Psoas muscle (tissue), 8 donors: ENCODE measurements around the gene BAG5. TPM values are rescaled to one million over a fixed set of nuclear protein-coding genes. Genes with fewer than 3 reads are reported as not detected.
A peak's percentile ranks its signal among the peaks of the same experiment; 100 is the strongest.

Source experiments
- ATAC-seq, 4 donors: fragments of 200-7000 bp; cut with Tn5 transposase; one replicate each; pipeline ENCODE4 v1.9.1; 2020; ENCODE audit warnings: moderate library complexity in 3 of 4, mild to moderate bottlenecking in 2 of 4
- DNase-seq, 2 donors: peaks; one replicate each; pipeline ENCODE4 v3.0.0-alpha.2; 2020
- H3K27ac ChIP-seq: fragments of 200-600 bp; one replicate; pipeline ENCODE4 v1.8.0; 2022
- H3K27me3 ChIP-seq, 3 donors: fragments of 200-600 bp in 1 of 3; one replicate each; pipeline versions ENCODE4 v1.6.1 to v1.8.0; 2013 to 2022; ENCODE audit warnings: low read length in 2 of 3, mild to moderate bottlenecking in 2 of 3, moderate library complexity in 1 of 3; ENCODE audit not compliant: insufficient read depth in 3 of 3
- H3K36me3 ChIP-seq, 2 donors: fragments of 200-600 bp in 1 of 2; one replicate each; pipeline versions ENCODE4 v1.6.1 to v1.8.0; 2013 to 2022; ENCODE audit warnings: low read depth in 1 of 2, mild to moderate bottlenecking in 1 of 2, moderate library complexity in 1 of 2; ENCODE audit not compliant: insufficient read depth in 1 of 2
- H3K4me1 ChIP-seq: fragments of 200-600 bp; one replicate; pipeline ENCODE4 v1.8.0; 2022
- H3K4me3 ChIP-seq: fragments of 200-600 bp; one replicate; pipeline ENCODE4 v1.8.0; 2022; ENCODE audit warnings: mild to moderate bottlenecking
- H3K9me3 ChIP-seq: fragments of 200-600 bp; one replicate; pipeline ENCODE4 v1.8.0; 2022
- CTCF ChIP-seq: fragments of 200-600 bp; IDR thresholded peaks from one replicate; pipeline ENCODE4 v1.8.0; 2022; ENCODE audit warnings: antibody characterized with exemption
- WGBS, 3 donors: extraction: QIAGEN DNeasy Blood & Tissue Kit; methylation state at CpG; one replicate each; pipeline versions ENCODE4 v1.1.6 to v1.1.7; 2013; 5-methylcytosine and 5-hydroxymethylcytosine counted together
- intact Hi-C, 2 donors: fragments of 100-400 bp; cut with DNase I; formaldehyde crosslinking; loops; one replicate each; pipeline versions ENCODE4 v1.11.0 to v1.14.2; 2022
- polyA plus RNA-seq, 3 donors: library from polyadenylated mRNA; stranded (reverse); fragments of 200-250 nt; gene quantifications; one replicate each; pipeline ENCODE4 v1.2.3, GENCODE V29; 2013
- total RNA-seq, 4 donors: library from RNA; stranded (reverse); fragmentation: NEBNext Ultra II Directional in 2 of 4; extraction: Animal tissue kit (Norgen Biotek cat#: 25700) in 2 of 4; gene quantifications; one replicate each; pipeline versions ENCODE4 v1.2.1 to v1.2.4, GENCODE V29; 2021 to 2023
- donor health status: healthy with polysubstance abuse.
- donor health status: DM: no; HTN: no; CAD: no; lungs with moderate emphysema.
- donor health status: Bipolar disorder and iron deficiency.
- donor health status: healthy.
- donor health status: DM: yes; HTN: yes; CAD: no.
- donor health status: DM: no; HTN: no; CAD: no.
- donor health status: DM: no; HTN: no; CAD: no.
- donor health status: DM: yes; HTN: yes; CAD: no.

BAG5 gene
- total and polyA plus RNA-seq, 7 donors: 8.7 to 29.5 (median 17.9) TPM

GRCh38 chr14:103533137-103533998 lies 29.1 kb downstream of the BAG5 start:
- ATAC-seq (no peak), DNase-seq (no peak)
- no peak for TF ChIP-seq CTCF
- Histone ChIP-seq H3K4me1 (peaks cover 20% of the 10 kb centered on the region), H3K9me3 (no peaks in the 10 kb centered on the region), H3K4me3 (no peak overlapping the region), H3K36me3 (peaks cover 0 to 44% of the 10 kb centered on the region in 2 donors), H3K27me3 (no peaks in the 10 kb centered on the region), H3K27ac (no peak overlapping the region)
- intact Hi-C loops: no loop called here
- WGBS, 3 donors: 71 to 80% (median 79%) methylated on average over 18 to 23 of the region's 23 CpGs

- no peak for ATAC-seq
- peak in 1 of 2 donors; percentile 9 for DNase-seq
- H3K27ac ChIP-seq: no peak overlapping the region
- H3K4me3 ChIP-seq: no peak overlapping the region
- H3K9me3 ChIP-seq: no peaks in the 10 kb centered on the region
- intact Hi-C loops: no loop called here
- no peak for TF ChIP-seq CTCF
- H3K27me3 ChIP-seq: no peaks in the 10 kb centered on the region
- peaks cover 0 to 44% of the 10 kb centered on the region in 2 donors for H3K36me3 ChIP-seq
- H3K4me1 ChIP-seq: peaks cover 19% of the 10 kb centered on the region
- 86 to 90% (median 89%) methylated on average over 30 to 32 of the region's 32 CpGs for WGBS, 3 donors
Measured at GRCh38 chr14:103532216-103533136, 30.0 kb downstream of the BAG5 start.

GRCh38 chr14:103531421-103532215 lies 30.8 kb downstream of the BAG5 start:
- 86 to 88% (median 87%) methylated on average over 15 of the region's 15 CpGs for WGBS, 3 donors
- TF ChIP-seq CTCF: no peak
- Histone ChIP-seq H3K4me3 (no peak overlapping the region), H3K9me3 (no peaks in the 10 kb centered on the region), H3K4me1 (peaks cover 19% of the 10 kb centered on the region), H3K27me3 (no peaks in the 10 kb centered on the region), H3K27ac (no peak overlapping the region), H3K36me3 (peaks cover 0 to 44% of the 10 kb centered on the region in 2 donors)
- intact Hi-C loops: no loop called here
- DNase-seq (no peak), ATAC-seq (no peak)

GRCh38 chr14:103530831-103531230 lies 31.6 kb downstream of the BAG5 start:
- H3K27ac ChIP-seq: no peak overlapping the region
- H3K36me3 ChIP-seq: peaks cover 0 to 44% of the 10 kb centered on the region in 2 donors
- DNase-seq: no peak
- no peak for TF ChIP-seq CTCF
- intact Hi-C loops: no loop called here
- H3K9me3 ChIP-seq: no peaks in the 10 kb centered on the region
- no peak for ATAC-seq
- H3K4me1 ChIP-seq: peaks cover 19% of the 10 kb centered on the region
- H3K27me3 ChIP-seq: no peaks in the 10 kb centered on the region
- no peak overlapping the region for H3K4me3 ChIP-seq
- WGBS, 3 donors: 84 to 88% (median 87%) methylated on average over 10 to 11 of the region's 11 CpGs
